B cell (primary cell): ENCODE results near the gene DISP2. TPM values are rescaled to one million over a fixed set of nuclear protein-coding genes. Genes with fewer than 3 reads are reported as not detected.

Experiments
- ATAC-seq: fragments of 200-7000 bp; cut with Tn5 transposase; one replicate; pipeline ENCODE4 v1.10.0; 2021; ENCODE audit warnings: low read depth, mild to moderate bottlenecking, moderate number of reproducible peaks, moderate library complexity
- CTCF ChIA-PET: fragments of 350-600 bp; sonication (Branson Sonifier 250); formaldehyde crosslinking; loops from one replicate; lab custom pipeline; 2021; ENCODE audit warnings: antibody characterized with exemption, inconsistent platforms; lab: Charles Lee
- POLR2A ChIA-PET: fragments of 350-600 bp; sonication (Branson Sonifier 250); formaldehyde crosslinking; loops from one replicate; lab custom pipeline; 2021; ENCODE audit warnings: antibody characterized with exemption; lab: Charles Lee
- DNase-seq: peaks from one replicate; pipeline ENCODE4 v3.0.0; 2013
- H2AFZ ChIP-seq: 2 replicates; pipeline ENCODE4 v1.6.1; 2012; ENCODE audit warnings: mild to moderate bottlenecking, low read depth, low read length; ENCODE audit not compliant: insufficient read depth, poor library complexity, severe bottlenecking
- H3K27ac ChIP-seq, 2 donors: 1 replicate in 1 of 2; 2 replicates in 1 of 2; pipeline ENCODE4 v1.5.1; 2012 to 2013; ENCODE audit warnings: low read length in 2 of 2, mild to moderate bottlenecking in 2 of 2, moderate library complexity in 1 of 2
- H3K27me3 ChIP-seq, 4 experiments: fragments of 200-600 bp in 1 of 4; sonication (generic) in 1 of 4; replicated peaks in 1 of 4; 1 replicate in 2 of 4; 2 replicates in 2 of 4; pipeline versions ENCODE4 v1.6.1 to v1.7.0; 2013 to 2016; ENCODE audit warnings: low read length in 3 of 4, mild to moderate bottlenecking in 2 of 4, mixed read lengths in 1 of 4, moderate library complexity in 1 of 4; ENCODE audit not compliant: insufficient read depth in 4 of 4, control insufficient read depth in 3 of 4; ENCODE audit errors: control extremely low read depth in 1 of 4
- H3K36me3 ChIP-seq, 2 experiments: replicated peaks in 1 of 2; 1 replicate in 1 of 2; 2 replicates in 1 of 2; pipeline versions ENCODE4 v1.6.1 to v1.7.1; 2013; ENCODE audit warnings: low read length in 1 of 2; ENCODE audit not compliant: insufficient read depth in 2 of 2, control insufficient read depth in 1 of 2; ENCODE audit errors: control extremely low read depth in 1 of 2, extremely low read depth in 1 of 2
- H3K4me1 ChIP-seq, 2 donors: fragments of 200-600 bp in 1 of 2; sonication (generic) in 1 of 2; 1 replicate in 1 of 2; 2 replicates in 1 of 2; pipeline versions ENCODE4 v1.5.1 to v1.6.1; 2013 to 2017; ENCODE audit warnings: low read length in 2 of 2; ENCODE audit not compliant: control insufficient read depth in 2 of 2, insufficient read depth in 2 of 2
- H3K4me2 ChIP-seq: replicated peaks from 2 replicates; pipeline ENCODE3; 2012; ENCODE audit warnings: mild to moderate bottlenecking, low read depth, low read length; ENCODE audit not compliant: poor library complexity, severe bottlenecking
- H3K4me3 ChIP-seq, 5 experiments: fragments of 200-600 bp in 1 of 5; sonication (generic) in 1 of 5; 1 replicate in 3 of 5; 2 replicates in 2 of 5; pipeline versions ENCODE4 v1.5.1 to v1.7.0; 2011 to 2016; ENCODE audit warnings: low read length in 4 of 5, mild to moderate bottlenecking in 4 of 5, low read depth in 2 of 5, control low read depth in 1 of 5, moderate library complexity in 1 of 5; ENCODE audit not compliant: insufficient read depth in 1 of 5; ENCODE audit errors: control extremely low read depth in 1 of 5, extremely low read depth in 1 of 5
- H3K79me2 ChIP-seq: fragments of 200-600 bp; sonication (generic); one replicate; pipeline ENCODE4 v1.6.0; 2016; ENCODE audit warnings: low read length; ENCODE audit not compliant: control insufficient read depth, insufficient read depth
- H3K9ac ChIP-seq: fragments of 200-600 bp; sonication (generic); 2 replicates; pipeline ENCODE4 v1.6.1; 2017; ENCODE audit warnings: mild to moderate bottlenecking, low read length, moderate library complexity
- H3K9me3 ChIP-seq, 3 donors: one replicate each; pipeline versions ENCODE4 v1.6.1 to v1.7.1; 2013; ENCODE audit warnings: low read length in 2 of 3; ENCODE audit not compliant: control insufficient read depth in 2 of 3, insufficient read depth in 1 of 3; ENCODE audit errors: control extremely low read depth in 1 of 3
- H4K20me1 ChIP-seq: 2 replicates; pipeline ENCODE4 v1.6.0; 2012; ENCODE audit warnings: mild to moderate bottlenecking, low read length; ENCODE audit not compliant: insufficient read depth, control insufficient read depth, poor library complexity, severe bottlenecking
- H3K27ac Mint-ChIP-seq: one replicate; pipeline ENCODE4 v1.8.0; 2021; ENCODE audit warnings: mixed read lengths
- H3K27me3 Mint-ChIP-seq: one replicate; pipeline ENCODE4 v1.8.0; 2021; ENCODE audit warnings: mixed read lengths
- H3K4me1 Mint-ChIP-seq: one replicate; pipeline ENCODE4 v1.8.0; 2021; ENCODE audit warnings: mixed read lengths
- H3K4me3 Mint-ChIP-seq: one replicate; pipeline ENCODE4 v1.8.0; 2021; ENCODE audit warnings: mixed read lengths
- H3K9me3 Mint-ChIP-seq: one replicate; pipeline ENCODE4 v1.8.0; 2022; ENCODE audit warnings: mixed read lengths; ENCODE audit not compliant: insufficient read depth
- EZH2 ChIP-seq: IDR thresholded peaks from 2 replicates; pipeline ENCODE4 v1.6.1; 2012; ENCODE audit warnings: borderline replicate concordance, low read depth, mild to moderate bottlenecking, moderate library complexity, low read length; ENCODE audit not compliant: insufficient read depth, poor library complexity, severe bottlenecking
- WGBS: methylation state at CpG from one replicate; pipeline ENCODE4 v1.1.5; 2013; ENCODE audit warnings: missing lambda C conversion rate; ENCODE audit not compliant: insufficient coverage; 5-methylcytosine and 5-hydroxymethylcytosine counted together
- intact Hi-C: fragments of 100-400 bp; cut with micrococcal nuclease; formaldehyde crosslinking; loops from one replicate; pipeline ENCODE4 v1.10.0; 2022
- polyA plus RNA-seq: library from polyadenylated mRNA; depleted of rRNA; stranded (reverse); fragments of >200 nt; gene quantifications from 2 replicates; pipeline ENCODE4 v1.2.3, GENCODE V29; 2012
- total RNA-seq, 2 donors: library from RNA; stranded (reverse); fragments of 120-200 nt in 1 of 2; gene quantifications; 1 replicate in 1 of 2; 2 replicates in 1 of 2; pipeline versions ENCODE4 v1.2.3 to v1.2.4, GENCODE V29; 2013 to 2022
- TF ChIP-seq, protein P1 (sequence below): fragments of 200-600 bp; IDR thresholded peaks from one replicate; pipeline ENCODE4 v1.8.0; 2022; ENCODE audit warnings: antibody characterized with exemption, mild to moderate bottlenecking

DISP2 gene
- total and polyA plus RNA-seq, 2 donors (not counting 1 experiment from before 2014, with no cell fraction given) = 0.13 to 0.71 TPM

DNA sequence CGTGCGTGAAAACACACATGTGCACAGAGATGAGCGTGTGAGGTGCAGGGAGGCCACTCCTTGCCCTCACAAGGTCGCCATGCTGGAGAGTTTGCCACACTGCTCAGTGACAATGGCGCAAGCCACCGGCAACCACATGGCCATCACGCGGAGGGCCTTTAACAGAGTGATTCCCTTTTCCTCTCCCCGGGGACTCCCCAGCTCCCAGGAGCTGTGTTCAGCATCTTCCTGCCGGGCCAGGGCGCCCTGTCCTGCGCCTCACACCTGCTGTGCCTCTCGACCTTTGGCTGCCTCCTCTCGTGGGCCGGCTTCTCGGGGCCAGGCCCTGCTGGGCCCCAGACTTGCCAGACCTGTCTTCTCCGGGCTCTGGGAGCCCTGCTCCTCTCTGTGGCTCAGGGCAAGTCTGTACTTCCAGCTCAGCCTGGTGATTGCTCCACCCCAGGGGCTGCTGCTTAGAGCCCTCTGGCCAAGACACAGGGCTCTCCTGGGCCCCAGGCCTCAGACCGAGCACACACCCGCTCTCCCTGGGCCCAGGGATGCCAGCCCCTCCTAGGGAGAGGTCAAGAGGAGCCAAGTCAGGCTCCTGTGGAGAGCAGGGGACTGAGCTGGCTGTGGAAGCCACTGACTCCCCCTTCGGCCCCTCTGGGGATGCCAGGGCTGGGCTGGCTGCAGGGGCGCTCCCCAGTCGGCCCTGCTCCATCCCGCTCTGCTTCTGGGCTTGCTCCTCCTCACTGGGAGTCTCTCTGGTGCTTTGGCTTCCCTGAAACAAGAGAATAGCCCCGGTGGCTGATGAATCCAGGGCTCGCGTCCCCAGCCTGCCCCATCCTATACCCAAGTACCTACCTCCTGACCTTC is 22.9 kb upstream of the DISP2 start:
- intact Hi-C loops = no loop called here
- CTCF ChIA-PET = interaction anchor here (1.1 to 15.0 kb wide), 10 partner anchors 8 to 118 kb away, joined by 4 to 382 read pairs (median 84); partner anchors contain the start of genes ANKRD63, DISP2, INAFM2 and PLCB2

More for the DNA sequence above, 22.9 kb upstream of the DISP2 start:
- WGBS = 66% methylated on average over 22 of the region's 26 CpGs
- no peak overlapping the region for H3K9ac ChIP-seq
- H3K27me3 Mint-ChIP-seq = peaks cover 4% of the 10 kb centered on the region
- ATAC-seq (no peak), DNase-seq (no peak)
- H3K27ac ChIP-seq = no peak overlapping the region
- peaks cover 28% of the 10 kb centered on the region for H3K4me1 Mint-ChIP-seq
- no peaks in the 10 kb centered on the region for H3K36me3 ChIP-seq
- no peaks in the 10 kb centered on the region for H3K79me2 ChIP-seq
- H3K27me3 ChIP-seq = peaks cover 0 to 12% (median 0%) of the 10 kb centered on the region in 4 experiments
- no peaks in the 10 kb centered on the region for H4K20me1 ChIP-seq
- no peak overlapping the region for H3K27ac Mint-ChIP-seq
- no peaks in the 10 kb centered on the region for H3K9me3 ChIP-seq
- H3K4me3 ChIP-seq = no peak overlapping the region
- no peaks in the 10 kb centered on the region for H3K9me3 Mint-ChIP-seq
- H3K4me2 ChIP-seq = no peak overlapping the region
- TF ChIP-seq, protein P1, sequence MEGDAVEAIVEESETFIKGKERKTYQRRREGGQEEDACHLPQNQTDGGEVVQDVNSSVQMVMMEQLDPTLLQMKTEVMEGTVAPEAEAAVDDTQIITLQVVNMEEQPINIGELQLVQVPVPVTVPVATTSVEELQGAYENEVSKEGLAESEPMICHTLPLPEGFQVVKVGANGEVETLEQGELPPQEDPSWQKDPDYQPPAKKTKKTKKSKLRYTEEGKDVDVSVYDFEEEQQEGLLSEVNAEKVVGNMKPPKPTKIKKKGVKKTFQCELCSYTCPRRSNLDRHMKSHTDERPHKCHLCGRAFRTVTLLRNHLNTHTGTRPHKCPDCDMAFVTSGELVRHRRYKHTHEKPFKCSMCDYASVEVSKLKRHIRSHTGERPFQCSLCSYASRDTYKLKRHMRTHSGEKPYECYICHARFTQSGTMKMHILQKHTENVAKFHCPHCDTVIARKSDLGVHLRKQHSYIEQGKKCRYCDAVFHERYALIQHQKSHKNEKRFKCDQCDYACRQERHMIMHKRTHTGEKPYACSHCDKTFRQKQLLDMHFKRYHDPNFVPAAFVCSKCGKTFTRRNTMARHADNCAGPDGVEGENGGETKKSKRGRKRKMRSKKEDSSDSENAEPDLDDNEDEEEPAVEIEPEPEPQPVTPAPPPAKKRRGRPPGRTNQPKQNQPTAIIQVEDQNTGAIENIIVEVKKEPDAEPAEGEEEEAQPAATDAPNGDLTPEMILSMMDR = no peak
- TF ChIP-seq EZH2 = no peak
- H3K4me3 Mint-ChIP-seq = no peak overlapping the region
- POLR2A ChIA-PET = interaction anchor here (1.7 kb wide), 1 partner anchor 27 kb away, joined by 6 read pairs; the partner anchor contains the start of gene PLCB2
- no peak overlapping the region for H2AFZ ChIP-seq
- H3K4me1 ChIP-seq = peaks cover 21 to 31% of the 10 kb centered on the region in 2 donors
